Stimulated activated CD8-positive, alpha-beta memory T cell treated with anti-CD3 and anti-CD28 coated beads, Interleukin-15, amount 100 ng/mL, for 1 hour (primary cell): ENCODE measurements around the gene CD36.

ENCODE experiments used
- DNase-seq: peaks from one replicate; pipeline ENCODE4 v3.0.0-alpha.2; 2020; ENCODE audit warnings: low read depth

Gene CD36

DNA sequence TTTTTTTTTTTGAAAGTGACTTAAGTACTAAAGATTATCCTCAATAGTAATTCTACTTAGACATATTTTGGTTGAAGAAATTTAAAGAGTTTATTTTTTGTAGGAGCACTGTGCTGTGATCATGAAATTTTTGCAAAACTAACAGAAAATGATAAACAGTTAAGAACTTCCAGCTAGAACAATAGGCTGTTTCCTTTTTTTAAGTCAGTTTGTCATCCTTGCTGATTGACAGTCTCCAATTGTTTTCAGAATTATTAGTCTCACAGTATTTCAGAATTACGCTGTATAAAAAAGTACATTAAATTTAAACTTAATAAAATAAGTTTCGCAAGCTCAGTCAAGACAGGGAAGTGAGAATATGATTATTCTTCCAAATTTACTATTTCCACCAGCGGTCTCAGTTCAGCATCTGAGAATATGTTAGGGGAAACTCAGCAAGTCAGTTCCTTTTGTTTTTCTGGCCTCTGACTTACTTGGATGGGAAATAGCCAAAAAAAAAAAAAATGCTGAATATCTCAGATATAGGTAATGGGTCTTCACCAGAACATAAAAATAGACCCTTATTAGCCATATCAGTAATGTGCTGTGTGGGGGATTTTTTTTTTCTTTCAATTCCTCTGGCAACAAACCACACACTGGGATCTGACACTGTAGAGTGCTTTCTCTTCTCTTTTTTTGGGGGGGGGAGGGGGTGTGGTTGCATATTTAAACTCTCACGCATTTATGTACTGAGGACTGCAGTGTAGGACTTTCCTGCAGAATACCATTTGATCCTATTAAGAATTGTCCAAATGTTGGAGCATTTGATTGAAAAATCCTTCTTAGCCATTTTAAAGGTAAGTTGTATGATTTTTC lies at the start of gene CD36:
CD36 (plus strand) TSS at position 732 of the 855 bp plus-strand sequence. CDS start 8,099 bp downstream, outside the sequence.
- DNase-seq = no peak

DNA sequence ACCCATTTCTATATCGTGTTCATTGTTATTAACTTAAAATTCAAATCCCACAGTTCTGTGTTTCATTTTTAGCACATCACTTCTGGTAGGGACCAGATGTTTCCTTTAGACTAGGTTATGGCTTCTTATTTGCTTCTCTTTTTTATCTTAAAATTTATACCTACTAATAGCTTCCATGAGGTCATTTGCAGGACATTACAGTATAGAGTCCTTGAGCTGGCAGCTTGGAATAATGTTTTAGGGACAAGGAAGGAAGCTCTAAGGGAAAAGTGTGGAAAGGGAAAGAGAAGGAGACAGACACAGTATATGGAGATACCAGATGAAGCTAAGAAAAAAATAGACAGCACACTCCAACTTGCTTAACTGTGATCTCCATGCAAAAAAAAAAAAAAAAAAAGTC lies 48.8 kb upstream of the CD36 start:
- DNase-seq = no peak

DNA sequence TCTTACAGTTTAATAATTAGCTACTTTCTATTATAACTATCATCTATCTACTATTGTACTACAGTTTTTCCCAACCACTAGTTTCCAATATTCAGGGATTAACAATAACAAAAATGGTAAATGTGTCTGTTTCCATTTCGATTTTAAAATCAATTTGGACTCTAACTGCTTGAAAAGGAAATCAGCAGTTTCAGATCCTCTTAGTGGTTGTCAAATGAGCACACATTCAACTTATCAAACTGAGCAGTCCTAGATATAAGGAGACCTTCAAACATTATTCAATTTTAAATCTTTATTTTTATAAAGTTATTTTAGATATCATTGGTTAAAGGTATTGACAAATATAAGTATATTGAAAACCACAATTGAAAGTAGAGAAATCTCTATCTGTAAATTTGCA lies 46.8 kb upstream of the CD36 start:
- DNase-seq = no peak

DNA sequence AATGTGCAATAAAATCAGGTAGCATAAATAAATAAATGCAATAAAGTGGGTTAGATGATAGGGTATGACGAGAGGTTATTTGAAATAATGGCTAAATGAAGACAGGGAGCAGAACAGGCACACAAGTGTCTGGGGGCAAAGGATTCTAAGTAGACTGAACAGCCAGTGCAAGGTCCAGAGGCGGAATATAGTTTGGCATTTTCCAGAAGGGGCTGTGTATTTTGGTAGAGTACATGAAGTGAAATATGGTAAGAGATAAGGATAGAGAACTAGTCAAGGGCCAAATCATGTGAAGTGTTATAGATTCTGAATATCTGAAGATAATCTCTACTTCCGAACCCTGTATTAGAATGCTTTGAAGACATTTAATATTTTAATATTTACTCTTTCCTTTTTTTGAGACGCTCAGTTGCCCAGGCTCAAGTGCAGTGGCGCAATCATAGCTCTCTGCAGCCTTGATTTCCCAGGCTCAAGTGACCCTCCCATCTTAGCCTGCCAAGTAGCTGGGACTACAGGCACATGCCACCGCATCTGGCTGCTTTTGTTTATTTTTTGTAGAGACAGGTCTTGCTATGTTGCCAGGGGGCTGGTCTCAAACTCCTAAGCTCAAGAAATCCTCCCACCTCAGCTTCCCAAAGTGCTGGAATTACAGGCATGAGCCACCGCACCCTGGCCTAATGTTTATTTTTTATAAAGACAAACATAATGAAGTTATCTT lies 44.4 kb upstream of the CD36 start:
- no peak for DNase-seq

DNA sequence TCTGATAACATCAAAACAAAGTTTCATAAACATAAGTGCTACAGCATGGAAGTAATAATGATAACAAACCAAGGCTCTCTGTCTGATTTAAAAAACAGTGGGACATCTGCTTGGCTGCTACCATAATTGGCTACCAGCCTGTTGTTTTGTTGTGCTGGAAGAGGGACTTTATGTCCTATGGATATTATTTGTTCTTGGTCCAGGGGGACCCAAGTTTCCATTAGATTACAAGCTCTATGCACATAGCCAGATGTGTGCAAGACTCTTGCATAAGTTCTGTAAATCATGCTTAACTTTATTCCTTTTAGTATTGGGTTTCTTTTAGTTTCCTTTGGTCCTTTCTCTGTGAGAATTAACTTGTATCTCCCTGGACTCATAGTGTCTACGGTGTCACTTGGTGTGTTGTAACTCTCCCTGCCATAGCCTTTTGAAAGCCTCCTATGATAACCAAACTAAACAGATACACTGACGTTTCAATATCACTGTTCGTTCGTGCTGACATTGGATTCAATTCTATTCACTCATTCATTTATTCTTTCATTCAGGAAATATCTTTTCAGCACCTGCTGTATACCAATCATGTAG lies 41.4 kb upstream of the CD36 start:
- DNase-seq = no peak

DNA sequence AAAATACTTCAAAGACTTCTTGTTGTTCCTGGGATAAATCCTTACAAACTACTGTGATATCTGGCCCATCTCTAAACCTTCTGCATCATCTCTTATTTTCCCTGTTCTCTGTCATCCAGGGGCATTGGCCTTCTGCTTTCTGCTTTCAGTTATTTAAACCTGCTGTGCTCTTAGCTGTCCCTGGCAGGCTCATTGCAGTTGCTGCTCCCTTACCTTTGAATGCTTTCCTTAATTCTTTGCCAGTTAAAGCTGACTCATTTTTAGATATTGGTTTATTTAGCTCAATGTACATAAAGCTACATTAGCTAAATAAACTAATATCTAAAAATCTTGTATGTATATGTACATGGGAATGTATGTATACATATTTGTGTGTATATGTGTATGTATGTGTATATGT lies 40.6 kb upstream of the CD36 start:
- DNase-seq = no peak

DNA sequence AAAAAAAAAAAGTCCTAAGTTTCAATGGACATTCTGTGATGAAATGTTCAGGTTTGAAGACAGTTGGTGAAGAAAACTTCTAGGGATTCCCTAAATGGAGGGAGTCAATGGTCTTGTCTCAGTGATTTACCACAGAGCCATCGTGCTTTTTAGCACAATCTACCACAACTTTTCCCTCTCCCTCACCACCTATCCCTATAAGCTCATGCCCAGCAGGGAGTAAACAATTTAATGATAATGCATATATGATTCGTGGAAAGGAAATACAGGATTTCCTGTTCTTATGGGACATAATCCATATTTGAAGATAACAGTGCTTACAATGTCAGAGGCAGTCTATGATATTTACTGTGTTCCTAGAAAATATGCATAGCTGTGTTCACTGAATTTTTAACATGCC lies 38.4 kb upstream of the CD36 start:
- DNase-seq = no peak

DNA sequence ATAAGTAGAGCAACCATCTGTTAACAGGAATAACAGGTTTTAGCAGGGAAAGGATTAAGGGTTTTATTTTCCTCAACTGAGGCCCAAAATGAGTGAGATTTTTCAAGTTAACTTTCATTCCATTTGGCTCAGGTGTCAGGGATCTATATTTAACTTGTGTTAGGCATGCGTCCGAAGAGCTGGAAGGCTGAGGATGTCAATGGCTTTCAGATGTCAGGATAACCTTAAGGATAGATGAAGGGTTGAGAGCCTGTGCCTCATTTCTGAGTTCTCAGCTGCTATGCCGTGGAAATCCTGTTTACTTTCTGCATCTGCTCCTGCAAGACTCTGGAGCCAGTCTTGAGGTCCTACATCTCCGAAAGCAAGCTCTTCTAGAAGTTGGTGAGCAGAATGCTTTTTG lies 36.4 kb upstream of the CD36 start:
- DNase-seq = no peak

DNA sequence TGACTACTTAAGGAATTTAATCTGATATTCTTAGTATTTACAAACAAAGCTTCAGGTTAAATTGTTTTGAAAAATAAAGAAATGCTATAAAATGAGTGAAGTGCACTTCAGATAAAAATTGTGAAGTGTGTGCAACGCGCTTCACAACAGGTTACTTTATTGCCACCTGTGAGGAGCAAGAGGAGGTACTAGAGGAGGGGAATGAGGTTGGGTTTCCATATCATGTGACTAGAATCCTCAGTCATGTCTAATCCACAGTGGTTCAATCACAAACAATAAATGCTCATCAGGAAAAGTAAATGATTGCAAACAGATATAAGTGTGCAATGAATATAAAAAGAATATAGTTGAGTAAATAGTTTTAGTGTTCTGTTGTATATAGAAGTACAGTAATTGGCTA lies 34.5 kb upstream of the CD36 start:
- DNase-seq = no peak

DNA sequence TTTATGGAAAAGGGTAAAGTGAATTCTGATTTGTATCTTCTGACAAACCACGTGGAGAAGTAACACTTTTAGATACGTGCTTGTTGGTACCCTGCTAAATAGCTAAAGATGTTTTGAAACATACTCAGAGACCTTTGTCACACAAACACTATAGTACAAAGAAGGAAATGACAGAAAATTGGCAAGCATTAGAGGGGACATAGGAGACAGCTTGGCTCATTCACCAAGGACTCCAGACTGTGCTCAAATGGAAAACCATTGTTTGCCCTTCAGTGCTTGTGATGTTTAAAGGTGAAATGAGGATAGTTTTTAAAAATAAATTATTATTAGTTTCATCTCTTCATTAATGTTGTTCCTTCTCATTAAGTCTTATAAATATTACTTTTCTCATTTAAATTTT lies 34.0 kb upstream of the CD36 start:
- DNase-seq = no peak

DNA sequence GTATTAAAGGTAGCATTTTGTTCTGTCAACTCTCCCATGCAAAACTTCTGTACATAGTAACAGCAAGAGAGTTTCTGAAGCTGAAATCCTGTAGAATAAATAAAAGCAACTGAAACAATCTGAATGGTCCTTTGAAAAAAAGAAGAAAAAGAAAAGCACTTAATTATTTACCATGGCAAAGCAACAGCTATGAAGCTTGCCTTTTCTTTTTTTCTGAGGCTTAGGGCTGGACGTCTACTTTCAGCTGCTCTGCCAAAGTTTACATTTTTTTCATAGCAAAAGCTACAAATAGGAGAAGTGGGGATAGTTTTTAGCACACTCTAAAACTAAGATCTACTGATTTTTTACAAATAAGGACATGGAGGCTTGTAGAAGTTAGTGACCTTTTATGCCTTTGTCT lies 31.3 kb upstream of the CD36 start:
- DNase-seq = no peak

DNA sequence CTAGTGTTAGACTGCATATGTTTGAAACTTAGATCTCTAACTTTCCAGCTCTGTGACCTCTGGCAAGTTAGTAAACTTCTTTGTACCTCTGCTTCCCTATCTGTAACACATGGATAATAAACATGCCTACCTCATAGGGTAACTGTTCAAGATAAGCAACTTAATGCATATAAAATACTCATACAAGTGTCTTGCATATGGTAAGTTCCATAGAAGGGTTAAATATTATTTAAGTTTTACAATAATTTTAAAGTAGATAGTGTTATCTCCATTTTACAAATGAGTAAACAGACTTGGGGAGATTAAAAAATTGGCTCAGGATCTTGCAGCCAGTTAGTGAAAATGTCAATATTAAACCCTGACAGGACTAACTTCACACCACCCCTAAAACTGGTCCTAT lies 30.1 kb upstream of the CD36 start:
- no peak for DNase-seq

DNA sequence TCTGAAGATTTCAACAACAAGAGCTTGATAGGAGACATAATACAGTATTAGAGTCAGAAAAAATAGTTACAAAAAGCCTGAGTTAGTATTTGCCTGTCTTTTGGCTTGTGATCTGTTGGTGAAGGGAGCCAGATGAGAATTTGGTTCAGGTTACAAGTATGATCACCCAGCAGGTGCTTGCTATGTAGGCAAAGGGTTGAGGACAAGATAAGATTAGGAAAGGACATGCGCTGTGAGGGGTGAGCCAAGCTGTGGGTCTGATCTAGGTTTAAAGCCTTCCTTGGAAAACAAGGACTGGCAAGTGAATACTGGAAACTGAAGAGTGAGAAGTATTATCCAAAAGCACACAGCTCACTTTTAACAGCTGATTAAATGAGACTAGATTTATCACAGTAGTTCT lies 28.7 kb upstream of the CD36 start:
- DNase-seq = no peak

DNA sequence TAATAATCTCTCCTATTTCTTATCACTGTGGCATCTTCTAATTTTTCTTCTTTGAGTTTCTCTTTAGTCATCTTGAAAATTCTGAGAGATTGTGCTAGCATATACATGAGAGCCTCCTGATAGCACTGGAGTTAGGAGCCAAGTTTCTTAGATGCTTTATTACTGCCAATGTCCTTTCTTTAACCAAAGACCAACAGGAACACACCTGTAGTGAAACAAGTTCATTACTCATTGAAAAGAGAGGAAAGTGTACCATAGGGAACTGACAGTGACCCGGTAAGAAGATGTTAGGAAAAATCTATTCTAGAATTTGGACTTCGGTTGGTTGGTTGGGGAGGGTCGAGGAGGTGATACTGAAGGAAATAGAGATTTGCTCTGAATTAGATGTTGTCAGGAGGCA lies 27.1 kb upstream of the CD36 start:
- DNase-seq = no peak

DNA sequence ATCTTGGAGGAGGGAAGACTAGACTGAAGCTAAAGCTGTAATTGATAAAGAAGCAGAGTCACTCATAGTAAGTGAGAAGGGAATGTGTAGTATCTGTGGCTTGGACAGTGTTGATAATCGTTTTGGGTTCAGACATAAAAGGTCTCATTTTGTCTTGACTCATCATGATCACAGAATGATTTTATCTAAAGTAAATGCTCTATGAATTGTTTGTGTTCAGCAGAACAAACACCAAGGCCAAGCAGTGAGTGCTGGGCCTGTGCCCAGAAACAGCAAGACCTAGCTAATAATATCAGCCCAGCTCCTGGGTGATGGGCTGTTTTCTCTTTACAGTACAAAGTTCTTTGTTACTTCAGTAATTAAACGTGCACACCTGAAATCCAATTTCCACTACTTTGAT lies 26.7 kb upstream of the CD36 start:
- no peak for DNase-seq

DNA sequence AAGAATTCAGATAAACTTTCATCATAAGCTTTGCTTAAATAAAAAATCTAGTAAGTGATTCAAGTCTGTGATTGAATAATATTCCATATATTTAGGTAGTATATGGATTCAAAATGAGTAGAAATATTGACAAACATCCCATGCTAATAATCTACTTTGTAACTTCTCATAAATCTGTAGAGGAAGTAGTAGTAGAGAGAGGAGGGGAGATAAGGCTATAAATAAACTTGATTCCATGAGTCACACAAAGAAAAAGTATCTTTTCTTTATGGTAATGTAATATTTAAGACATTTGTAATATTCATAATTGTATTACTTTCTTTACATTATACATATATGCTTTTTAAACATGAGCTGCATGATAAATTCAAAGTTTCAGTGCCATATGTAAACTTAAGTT lies 25.6 kb upstream of the CD36 start:
- no peak for DNase-seq

DNA sequence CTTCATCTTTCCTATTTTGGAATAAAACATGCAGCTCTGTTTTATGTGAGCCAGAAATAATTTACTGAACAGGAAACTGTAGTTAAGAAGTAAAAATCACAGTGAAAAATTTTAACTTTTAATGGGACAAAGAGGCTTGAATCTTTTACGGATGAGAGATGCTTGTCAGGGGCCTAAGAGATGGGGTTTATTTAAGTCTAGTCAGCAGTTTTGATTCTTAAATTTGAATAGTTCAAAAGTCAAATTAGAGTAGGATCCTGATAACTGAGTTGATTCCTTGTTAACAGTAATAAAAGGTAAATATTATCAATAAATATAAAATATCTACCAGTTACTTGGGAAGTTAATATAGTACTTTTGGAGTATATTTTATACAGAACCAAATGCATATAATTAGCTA lies 24.9 kb upstream of the CD36 start:
- no peak for DNase-seq

DNA sequence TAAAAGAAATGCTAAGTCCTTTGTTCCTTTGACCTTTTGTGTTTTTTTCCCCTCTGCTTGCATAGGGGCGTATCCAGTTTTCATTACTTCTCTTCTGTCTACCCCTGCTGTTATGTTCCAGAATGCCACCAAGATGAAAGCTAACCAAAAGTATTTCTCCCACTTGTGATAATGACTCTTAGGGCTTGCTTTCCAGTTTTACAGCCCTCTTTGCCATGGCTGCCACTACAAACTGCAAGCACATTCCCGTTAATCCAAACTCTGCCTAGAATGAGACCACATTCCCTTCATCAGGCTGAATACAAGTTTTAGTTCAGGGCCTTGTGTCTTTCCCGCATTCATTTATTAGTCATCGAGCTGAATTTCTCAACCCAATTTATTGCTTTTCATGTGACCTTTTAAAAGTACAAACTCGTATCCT lies 23.6 kb upstream of the CD36 start:
- DNase-seq = no peak

DNA sequence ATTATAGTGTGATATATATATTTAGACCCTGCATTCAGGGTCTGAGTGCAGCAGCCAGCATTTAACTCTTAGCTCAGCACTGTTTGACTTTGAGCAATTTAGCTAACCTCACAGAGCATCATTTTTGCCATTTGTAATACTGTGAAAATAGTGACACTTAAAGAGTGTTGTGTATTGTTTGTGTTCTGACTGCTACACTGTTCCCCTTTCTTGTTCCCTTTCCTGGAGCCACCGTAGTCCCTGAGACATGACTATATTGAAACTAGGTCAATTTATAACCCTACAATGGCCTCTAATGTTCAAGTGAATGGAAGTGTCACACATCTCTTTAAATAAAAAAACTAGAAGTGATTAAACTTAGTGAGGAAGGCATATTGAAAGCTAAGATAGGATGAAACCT lies 20.3 kb upstream of the CD36 start:
- DNase-seq = no peak

DNA sequence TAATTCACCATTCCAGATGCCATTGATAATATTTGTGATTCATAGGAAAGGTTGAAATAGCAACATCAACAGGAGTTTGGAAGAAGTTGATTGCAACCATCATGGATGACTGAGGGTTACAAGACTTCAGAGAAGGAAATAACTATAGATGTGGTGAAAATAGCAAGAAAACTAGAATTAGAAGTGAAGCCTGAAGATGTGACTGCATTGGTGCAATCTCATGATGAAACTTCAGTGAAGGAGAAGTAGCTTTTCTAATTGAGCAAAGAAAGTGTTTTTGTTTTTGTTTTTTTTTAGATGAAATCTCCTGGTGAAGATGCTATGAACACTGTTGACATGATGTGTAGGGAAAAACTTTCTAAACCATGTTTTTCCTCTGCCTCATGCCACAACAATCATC lies 18.7 kb upstream of the CD36 start:
- DNase-seq = no peak

DNA sequence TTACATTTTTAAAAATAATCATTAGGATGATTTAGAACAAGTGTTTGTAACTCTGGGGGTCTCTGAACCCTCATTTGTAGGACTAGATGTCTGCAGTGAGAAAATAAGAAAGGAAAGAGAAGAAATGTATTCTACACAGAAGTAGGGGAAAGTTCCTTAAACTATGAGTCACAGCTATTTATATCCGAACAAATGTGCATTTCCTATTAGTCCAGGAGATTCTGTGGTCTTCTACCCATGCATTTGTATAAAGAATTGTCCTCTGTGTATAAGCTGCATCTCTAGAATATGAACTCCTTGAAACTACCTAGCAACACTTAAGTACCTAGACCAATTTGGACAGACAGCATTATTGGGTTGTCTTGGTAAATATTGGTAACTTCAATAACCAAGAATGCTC lies 15.9 kb upstream of the CD36 start:
- DNase-seq = no peak

DNA sequence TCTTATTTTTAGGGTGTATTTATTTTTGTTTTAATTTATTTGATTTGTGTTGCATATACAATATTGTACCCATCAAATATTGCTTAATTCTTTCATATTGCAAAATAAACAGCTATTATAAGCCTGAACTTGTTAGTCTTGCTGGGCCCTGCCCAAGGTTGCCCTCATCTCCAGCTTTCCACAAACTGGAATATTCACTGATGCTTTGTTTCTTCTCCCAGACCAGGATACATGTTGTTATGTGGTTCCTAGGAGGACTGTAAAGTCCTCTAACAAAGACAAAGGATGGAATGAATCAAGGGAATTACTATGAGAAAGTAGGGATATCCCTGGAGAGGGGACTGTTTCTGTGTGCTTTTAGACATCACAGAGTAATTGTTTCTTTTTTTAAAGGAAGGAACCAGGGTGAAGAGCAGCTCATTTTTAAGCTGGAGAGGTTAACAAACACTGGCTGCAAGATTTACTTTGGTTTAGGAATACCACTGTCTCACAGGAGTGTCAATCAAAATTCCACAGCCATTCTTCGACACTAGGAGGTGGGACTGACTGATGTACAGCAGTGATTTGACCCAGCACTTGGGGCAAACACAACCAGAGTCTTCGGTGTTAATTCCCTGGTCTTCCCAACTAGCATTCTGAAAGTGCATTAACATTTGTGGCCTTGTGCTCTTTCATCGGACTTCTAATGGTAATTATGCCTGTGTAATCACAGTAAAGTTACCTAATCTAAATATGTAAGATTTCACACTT lies 14.8 kb upstream of the CD36 start:
- no peak for DNase-seq

DNA sequence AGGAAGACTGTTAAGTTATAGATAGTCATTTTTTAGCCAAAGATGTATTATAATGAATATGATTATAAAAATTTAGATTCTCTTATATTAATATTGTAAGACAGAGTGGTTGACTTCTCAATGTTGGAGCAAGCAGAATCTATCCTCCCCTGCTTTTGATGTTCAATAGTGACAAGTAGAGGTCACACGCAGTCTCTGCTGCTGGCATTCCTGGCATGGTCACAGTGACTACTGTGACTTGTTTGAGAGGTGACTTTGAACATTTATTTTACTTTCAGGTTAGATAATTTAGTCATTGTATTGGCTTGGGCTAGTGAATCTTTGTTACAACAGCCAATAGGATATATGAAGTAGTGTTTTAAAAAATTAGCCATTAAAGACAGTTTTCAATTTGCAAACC lies 13.7 kb upstream of the CD36 start:
- DNase-seq = no peak
